ENCODE data around the gene PTGFRN. TPM values are rescaled to one million over a fixed set of nuclear protein-coding genes. Genes with fewer than 3 reads are reported as not detected.

The PTGFRN gene
- total RNA-seq, 2 donors from 2014 or later: 37.1 to 70.7 TPM

- no peak for TF ChIP-seq POLR2AphosphoS5 (IDR thresholded peaks at IDR 0.05)
- TF ChIP-seq CTCF (IDR thresholded peaks at IDR 0.05): no peak
- no peak for TF ChIP-seq POLR2A (IDR thresholded peaks at IDR 0.05)
- Histone ChIP-seq H3K4me3 (no peak overlapping the region), H3K27me3 (replicated peaks; ENCODE audit: insufficient read depth) (no peaks in the 10 kb centered on the region), H3K9me3 (no peaks in the 10 kb centered on the region), H3K27ac (no peak overlapping the region), H3K36me3 (no peaks in the 10 kb centered on the region), H3K4me1 (replicated peaks) (no peaks in the 10 kb centered on the region)
- intact Hi-C loops (cut with DNase I): loop anchor here (5.0 kb wide), 1 partner anchor 39 kb away; no protein-coding TSS in a partner anchor
- 75% methylated on average over 10 of the region's 10 CpGs for WGBS
- no peak for DNase-seq (ENCODE audit: low spot score)
Observed at GRCh38 chr1:116951200-116951935, 41.7 kb downstream of the PTGFRN start.

- H3K36me3 ChIP-seq: no peaks in the 10 kb centered on the region
- no peak overlapping the region for H3K27ac ChIP-seq
- H3K27me3 ChIP-seq (replicated peaks; ENCODE audit: insufficient read depth): no peaks in the 10 kb centered on the region
- 60% methylated on average over 2 of the region's 2 CpGs for WGBS
- no peaks in the 10 kb centered on the region for H3K9me3 ChIP-seq
- intact Hi-C loops (cut with DNase I): loop anchor here (5.0 kb wide), 1 partner anchor 41 kb away; no protein-coding TSS in a partner anchor
- no peak overlapping the region for H3K4me3 ChIP-seq
- no peak for DNase-seq (ENCODE audit: low spot score)
- TF ChIP-seq POLR2A (IDR thresholded peaks at IDR 0.05) (no peak), CTCF (IDR thresholded peaks at IDR 0.05) (no peak), POLR2AphosphoS5 (IDR thresholded peaks at IDR 0.05) (no peak)
- no peaks in the 10 kb centered on the region for H3K4me1 ChIP-seq (replicated peaks)
Observed at GRCh38 chr1:116952738-116953275, 43.1 kb downstream of the PTGFRN start.

- Histone ChIP-seq H3K27me3 (replicated peaks; ENCODE audit: insufficient read depth) (no peaks in the 10 kb centered on the region), H3K4me3 (no peak overlapping the region), H3K4me1 (replicated peaks) (no peaks in the 10 kb centered on the region), H3K27ac (no peak overlapping the region), H3K9me3 (no peaks in the 10 kb centered on the region), H3K36me3 (no peaks in the 10 kb centered on the region)
- 57% methylated on average over 3 of the region's 3 CpGs for WGBS
- intact Hi-C loops (cut with DNase I): loop anchor here (5.0 kb wide), 1 partner anchor 42 kb away; no protein-coding TSS in a partner anchor
- TF ChIP-seq CTCF (IDR thresholded peaks at IDR 0.05) (no peak), POLR2A (IDR thresholded peaks at IDR 0.05) (no peak)
- DNase-seq (ENCODE audit: low spot score): no peak
Observed at GRCh38 chr1:116954440-116954839, 44.7 kb downstream of the PTGFRN start.

- 92% methylated on average over 7 of the region's 7 CpGs for WGBS
- DNase-seq (ENCODE audit: low spot score): no peak
- H3K36me3 ChIP-seq: peaks cover 0 to under 1% of the 10 kb centered on the region in 2 donors
- no peak overlapping the region for H3K4me3 ChIP-seq
- H3K27ac ChIP-seq: no peak overlapping the region
- H3K9me3 ChIP-seq: no peaks in the 10 kb centered on the region
- H3K4me1 ChIP-seq (replicated peaks): no peaks in the 10 kb centered on the region
- TF ChIP-seq CTCF (IDR thresholded peaks at IDR 0.05): no peak
- TF ChIP-seq POLR2A (IDR thresholded peaks at IDR 0.05): no peak
- TF ChIP-seq POLR2AphosphoS5 (IDR thresholded peaks at IDR 0.05): no peak
- intact Hi-C loops (cut with DNase I): no loop called here
- no peaks in the 10 kb centered on the region for H3K27me3 ChIP-seq (replicated peaks; ENCODE audit: insufficient read depth)
Observed at GRCh38 chr1:116956378-116956777, 46.7 kb downstream of the PTGFRN start.

- no peak for DNase-seq (ENCODE audit: low spot score)
- TF ChIP-seq POLR2A (IDR thresholded peaks at IDR 0.05): no peak
- no peak for TF ChIP-seq CTCF (IDR thresholded peaks at IDR 0.05)
- no peak for TF ChIP-seq POLR2AphosphoS5 (IDR thresholded peaks at IDR 0.05)
- Histone ChIP-seq H3K9me3 (no peaks in the 10 kb centered on the region), H3K4me3 (no peak overlapping the region), H3K36me3 (peaks cover 0 to 4% of the 10 kb centered on the region in 2 donors), H3K4me1 (replicated peaks) (no peaks in the 10 kb centered on the region), H3K27me3 (replicated peaks; ENCODE audit: insufficient read depth) (no peaks in the 10 kb centered on the region), H3K27ac (no peak overlapping the region)
- intact Hi-C loops (cut with DNase I): no loop called here
- WGBS: 94% methylated on average over 4 of the region's 4 CpGs
Observed at GRCh38 chr1:116957646-116958045, 47.9 kb downstream of the PTGFRN start.
